KMS-11 (cell line): Measurements from ENCODE around the gene SRPRA.

ENCODE experiments used
- H2AFZ ChIP-seq: fragments of 200-600 bp; sonication (generic); 2 replicates; pipeline ENCODE4 v1.6.1; 2016; ENCODE audit warnings: antibody characterized with exemption, mixed run types, low read depth
- H3K27ac ChIP-seq: fragments of 200-600 bp; sonication (generic); 2 replicates; pipeline ENCODE4 v1.6.1; 2016; ENCODE audit warnings: mild to moderate bottlenecking, mixed run types
- H3K27me3 ChIP-seq: fragments of 200-600 bp; sonication (generic); 2 replicates; pipeline ENCODE4 v1.6.1; 2017; ENCODE audit warnings: mild to moderate bottlenecking, low read depth, mixed run types, moderate library complexity; ENCODE audit not compliant: insufficient read depth
- H3K36me3 ChIP-seq: fragments of 200-600 bp; sonication (generic); 2 replicates; pipeline ENCODE4 v1.6.1; 2017; ENCODE audit warnings: mild to moderate bottlenecking, mixed run types; ENCODE audit not compliant: insufficient read depth
- H3K4me1 ChIP-seq: fragments of 200-600 bp; sonication (generic); 2 replicates; pipeline ENCODE4 v1.6.1; 2016; ENCODE audit warnings: mild to moderate bottlenecking, low read depth, mixed run types; ENCODE audit not compliant: poor library complexity, severe bottlenecking
- H3K4me2 ChIP-seq: fragments of 200-600 bp; sonication (generic); 2 replicates; pipeline ENCODE4 v1.7.0; 2016; ENCODE audit warnings: mild to moderate bottlenecking, mixed run types
- H3K4me3 ChIP-seq: fragments of 200-600 bp; sonication (generic); IDR thresholded peaks from 2 replicates; pipeline ENCODE4 v1.6.1; 2017; ENCODE audit warnings: low read depth, low read length, mixed read lengths; ENCODE audit not compliant: insufficient read depth
- H3K79me2 ChIP-seq: fragments of 200-600 bp; sonication (generic); 2 replicates; pipeline ENCODE4 v1.6.1; 2016; ENCODE audit warnings: low read depth, mixed run types; ENCODE audit not compliant: insufficient read depth
- H3K9ac ChIP-seq: fragments of 200-600 bp; sonication (generic); 2 replicates; pipeline ENCODE4 v1.6.1; 2016; ENCODE audit warnings: mild to moderate bottlenecking, mixed run types
- H4K20me1 ChIP-seq: fragments of 200-600 bp; sonication (generic); 2 replicates; pipeline ENCODE4 v1.6.1; 2016; ENCODE audit warnings: mild to moderate bottlenecking, mixed run types; ENCODE audit not compliant: insufficient read depth
- CTCF ChIP-seq: fragments of 200-600 bp; sonication (generic); conservative IDR thresholded peaks from 2 replicates; pipeline ENCODE4 v1.6.1; 2017; ENCODE audit warnings: low read depth, mild to moderate bottlenecking, antibody characterized with exemption, low read length, moderate library complexity, mixed read lengths

The SRPRA gene

GRCh38 chr11:126268361-126268707 lies 361 bp downstream of the SRPRA start:
- Histone ChIP-seq H3K9ac (peak overlapping the region; percentile 79), H3K36me3 (no peaks in the 10 kb centered on the region), H3K27me3 (no peaks in the 10 kb centered on the region), H2AFZ (peak overlapping the region; percentile 18; the same call in 1 of the 2 replicates), H3K27ac (peak overlapping the region; percentile 35; the same call in 1 of the 2 replicates), H3K4me3 (no peak overlapping the region), H3K79me2 (peaks cover 32% of the 10 kb centered on the region), H3K4me1 (peaks cover 14% of the 10 kb centered on the region), H4K20me1 (no peaks in the 10 kb centered on the region), H3K4me2 (peak overlapping the region; percentile 72)
- no peak for TF ChIP-seq CTCF

DNA sequence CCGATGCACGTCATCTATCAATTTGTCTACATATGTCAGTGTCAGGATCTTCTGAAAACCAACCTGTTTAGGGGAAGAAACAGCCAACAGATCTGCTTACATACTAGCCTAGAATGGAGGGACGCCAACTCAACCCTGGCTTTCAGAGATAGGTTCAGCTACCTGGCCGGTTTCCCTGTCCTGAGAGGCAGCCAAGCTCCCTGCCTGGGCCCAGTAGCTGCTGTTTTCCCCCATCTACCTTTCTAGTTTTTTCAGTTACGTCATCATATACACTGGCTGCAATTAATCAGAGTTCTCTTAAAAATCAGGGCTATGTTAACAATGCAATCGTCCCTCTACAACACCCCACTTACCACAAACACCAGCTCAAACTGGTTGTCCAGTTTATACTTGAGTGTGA lies 1.0 kb downstream of the SRPRA start:
- no peak overlapping the region for H3K4me3 ChIP-seq
- H4K20me1 ChIP-seq, result no peaks in the 10 kb centered on the region
- H3K79me2 ChIP-seq, result peaks cover 32% of the 10 kb centered on the region
- peak overlapping the region; percentile 35; the same call in 1 of the 2 replicates for H3K27ac ChIP-seq
- TF ChIP-seq CTCF, result no peak
- H3K4me2 ChIP-seq, result peak overlapping the region; percentile 72
- peaks cover 14% of the 10 kb centered on the region for H3K4me1 ChIP-seq
- no peaks in the 10 kb centered on the region for H3K27me3 ChIP-seq
- no peaks in the 10 kb centered on the region for H3K36me3 ChIP-seq
- H3K9ac ChIP-seq, result peak overlapping the region; percentile 79; the same call in 1 of the 2 replicates
- no peak overlapping the region for H2AFZ ChIP-seq

DNA sequence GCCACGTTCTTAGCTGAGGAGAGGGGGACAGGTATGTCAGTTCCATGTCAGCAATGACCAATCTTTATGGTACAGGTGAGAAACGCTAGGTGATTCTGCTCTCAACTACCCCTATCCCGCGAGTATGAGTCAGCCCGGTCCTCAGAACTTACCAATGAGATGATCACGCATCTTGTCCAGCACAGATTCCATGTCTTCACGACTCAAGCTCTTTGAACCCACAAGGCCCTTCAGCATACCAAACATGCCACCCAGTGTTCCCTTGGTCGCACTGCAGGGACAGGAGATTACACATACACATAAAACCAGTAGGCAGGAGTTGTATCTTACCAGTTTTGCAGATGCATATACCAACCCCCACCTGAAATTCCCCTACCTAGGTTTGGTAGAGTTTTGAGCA lies 2.9 kb downstream of the SRPRA start:
- 0 out of 2 replicates have a peak, but pooled peaks have one; percentile 23 for TF ChIP-seq CTCF
- Histone ChIP-seq H3K4me2 (no peak overlapping the region), H3K79me2 (peaks cover 32% of the 10 kb centered on the region), H4K20me1 (no peaks in the 10 kb centered on the region), H3K27ac (no peak overlapping the region), H3K4me1 (peaks cover 14% of the 10 kb centered on the region), H3K36me3 (no peaks in the 10 kb centered on the region), H3K9ac (no peak overlapping the region), H3K4me3 (no peak overlapping the region), H2AFZ (no peak overlapping the region), H3K27me3 (no peaks in the 10 kb centered on the region)

- Histone ChIP-seq H3K4me2 (no peak overlapping the region), H3K4me3 (no peak overlapping the region), H3K79me2 (peaks cover 23% of the 10 kb centered on the region), H2AFZ (no peak overlapping the region), H3K27me3 (no peaks in the 10 kb centered on the region), H3K36me3 (no peaks in the 10 kb centered on the region), H3K4me1 (peaks cover 8% of the 10 kb centered on the region), H4K20me1 (no peaks in the 10 kb centered on the region), H3K9ac (no peak overlapping the region), H3K27ac (no peak overlapping the region)
- no peak for TF ChIP-seq CTCF
Measured at GRCh38 chr11:126263489-126263888, 5.2 kb downstream of the SRPRA start.
